Measurements from ENCODE around the gene TMCC1.
"Not testable (repeated sequence)": the region's sequence is repeated elsewhere in the genome, so short reads cannot be mapped to it uniquely, and the experiment has no call there.

The TMCC1 gene

GRCh38 chr3:129673897-129674797 lies 219.4 kb downstream of the TMCC1 start:
- no peak for DNase-seq

DNA sequence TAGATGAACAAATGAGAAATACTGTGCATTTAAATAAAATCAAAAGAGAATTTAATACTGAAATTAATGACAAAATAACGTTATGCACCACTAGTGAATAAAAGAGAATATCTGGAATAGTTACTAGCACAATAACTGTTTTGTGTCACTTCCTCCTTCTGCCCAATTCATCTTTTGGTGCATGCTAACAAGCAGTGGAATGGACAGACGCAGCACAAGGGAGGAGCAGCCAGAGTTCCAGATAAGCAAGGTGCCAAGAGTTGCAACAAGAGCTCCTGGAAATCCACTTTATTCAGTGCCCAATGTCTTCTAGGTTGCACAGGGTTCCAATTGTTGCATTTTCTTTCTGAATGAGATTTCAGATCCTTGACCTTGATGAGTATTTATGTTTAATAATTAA lies 220.5 kb downstream of the TMCC1 start:
- no peak for DNase-seq

GRCh38 chr3:129672412-129672811 lies 221.1 kb downstream of the TMCC1 start:
- no peak for DNase-seq

DNA sequence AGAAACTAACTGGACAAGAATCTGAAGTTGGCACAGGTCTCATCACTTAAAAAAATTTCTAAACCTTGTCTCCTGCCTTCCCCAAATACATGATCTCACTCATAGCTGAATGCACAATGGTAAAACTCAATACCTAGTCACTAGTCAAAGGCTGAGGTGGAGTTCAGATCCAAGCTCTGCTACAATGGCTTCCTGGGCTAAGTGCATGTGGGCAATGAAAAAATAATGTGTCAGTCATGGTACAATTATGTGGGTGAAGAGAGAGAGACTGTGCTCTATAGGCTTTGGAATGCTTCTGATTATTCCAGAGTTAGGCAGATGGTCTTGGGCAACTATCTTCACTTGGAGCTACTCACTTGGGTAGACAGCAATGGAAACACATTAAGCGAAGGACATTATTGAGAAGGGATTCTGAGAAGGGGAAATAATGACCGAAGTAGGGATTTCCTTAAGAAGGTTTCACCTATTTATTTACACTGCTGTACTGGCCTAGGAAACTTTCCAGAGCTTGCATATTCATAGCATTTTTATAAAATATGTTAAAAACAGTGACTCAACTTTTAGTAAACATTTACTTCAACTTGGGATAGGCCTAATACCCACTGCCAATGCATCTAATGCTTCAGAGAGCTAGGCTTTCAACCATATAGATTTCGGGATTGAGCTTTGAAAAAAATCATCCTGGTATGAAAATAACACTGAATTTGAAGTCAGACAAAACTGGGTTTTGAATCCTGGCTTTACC lies 228.3 kb downstream of the TMCC1 start:
- DNase-seq, result no peak

GRCh38 chr3:129663930-129664646 lies 229.4 kb downstream of the TMCC1 start:
- DNase-seq, result no peak

DNA sequence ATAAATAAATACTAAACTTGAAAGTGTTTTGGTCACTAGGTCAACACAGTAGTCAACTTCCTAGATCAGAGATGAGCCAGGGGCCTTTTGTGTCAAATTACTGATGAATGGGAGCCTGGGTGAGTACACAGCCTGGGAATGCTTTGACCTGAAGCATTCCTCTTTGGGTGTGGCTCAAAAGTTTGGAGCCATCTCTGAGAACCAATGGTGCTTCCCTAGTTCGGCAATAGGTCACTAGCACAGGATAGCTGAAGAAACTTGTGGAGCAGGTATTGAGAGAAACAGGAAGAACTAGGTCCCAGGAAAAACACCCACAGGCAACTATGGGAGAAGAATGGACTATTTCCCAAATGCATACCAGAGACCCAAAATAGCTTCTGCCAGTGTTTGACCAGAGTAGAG lies 230.5 kb downstream of the TMCC1 start:
- DNase-seq, result no peak

DNA sequence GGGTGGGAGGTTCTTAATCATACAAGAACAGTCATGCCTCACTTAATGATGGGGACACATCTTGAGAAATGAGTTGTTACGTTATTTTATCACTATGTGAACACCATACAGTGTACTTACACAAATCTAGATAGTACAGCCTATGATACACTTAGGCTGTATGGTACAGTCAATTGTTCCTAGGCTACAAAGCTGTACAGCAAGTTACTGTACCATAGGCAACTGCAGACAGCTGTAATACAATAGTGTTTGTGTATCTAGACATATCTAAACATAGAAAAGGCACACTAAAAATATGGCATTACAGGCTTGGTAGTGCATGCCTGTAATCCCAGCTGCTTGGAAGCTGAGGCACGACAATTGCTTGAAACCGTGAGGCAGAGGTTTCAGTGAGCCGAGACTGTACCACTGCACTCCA lies 231.3 kb downstream of the TMCC1 start:
- no peak for DNase-seq

GRCh38 chr3:129661766-129662165 lies 231.7 kb downstream of the TMCC1 start:
- DNase-seq, result no peak

- no peak for DNase-seq
Measured at GRCh38 chr3:129658110-129658843, 235.2 kb downstream of the TMCC1 start.

DNA sequence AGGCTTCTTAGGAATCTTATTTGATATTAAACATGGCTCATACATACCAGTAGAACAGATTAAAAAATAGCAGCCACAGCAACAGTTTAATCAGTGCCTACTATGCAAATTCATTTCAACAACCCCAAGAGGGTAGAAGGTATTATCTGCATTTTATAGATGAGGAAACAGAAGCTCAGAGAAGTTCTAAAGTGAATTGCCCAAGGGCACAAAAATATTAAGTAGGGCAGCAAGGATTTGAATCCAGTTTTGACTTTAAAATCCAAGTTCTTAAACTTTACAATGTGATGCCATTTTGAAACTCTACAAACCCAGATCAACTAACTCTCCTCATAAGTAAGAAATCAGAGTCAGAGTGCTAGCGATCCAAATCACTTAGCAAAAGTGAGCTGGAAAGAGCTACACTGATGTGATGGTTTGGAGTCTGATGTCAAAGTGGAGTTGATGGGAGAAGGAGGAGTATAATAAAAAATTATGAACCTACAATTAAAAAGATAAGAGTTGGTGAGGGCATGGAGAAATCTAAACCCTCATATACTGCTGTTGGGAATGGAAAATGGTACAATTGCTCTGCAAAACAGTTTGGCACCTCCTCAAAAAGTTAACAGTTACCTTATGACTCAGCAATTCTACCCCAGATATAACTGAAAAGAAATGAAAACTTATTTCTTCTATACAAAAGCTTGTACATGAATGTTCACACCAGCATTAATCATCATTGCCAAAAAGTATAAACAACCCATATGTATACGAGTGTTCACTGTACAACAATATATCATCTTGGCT lies 236.1 kb downstream of the TMCC1 start:
- no peak for DNase-seq

GRCh38 chr3:129656659-129657247 lies 236.8 kb downstream of the TMCC1 start:
- DNase-seq, result no peak

GRCh38 chr3:129655291-129655700 lies 238.2 kb downstream of the TMCC1 start:
- no peak for DNase-seq

- no peak for DNase-seq
Measured at GRCh38 chr3:129654131-129654530, 239.4 kb downstream of the TMCC1 start.

DNA sequence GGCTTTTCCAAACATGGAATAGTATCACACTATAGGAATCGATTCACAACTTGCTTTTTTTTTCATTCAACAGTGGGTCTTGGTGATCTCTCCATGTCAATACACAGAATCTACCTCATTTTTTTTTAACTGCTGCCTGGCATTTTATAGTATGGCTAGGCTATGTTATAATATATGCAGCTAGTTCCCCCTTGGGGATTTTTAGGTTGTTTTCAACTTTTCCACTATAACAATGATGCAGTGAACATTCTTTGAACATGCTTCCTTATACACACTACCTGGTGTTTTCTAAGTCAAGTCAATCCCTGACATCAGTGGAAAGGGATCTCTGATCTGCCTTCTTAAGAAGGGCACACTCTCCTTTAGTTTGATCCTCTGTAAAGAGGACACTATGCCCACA lies 240.5 kb downstream of the TMCC1 start:
- DNase-seq, result no peak

GRCh38 chr3:129651435-129652202 lies 241.9 kb downstream of the TMCC1 start:
- no peak for DNase-seq

- DNase-seq, result peak; percentile 75
Measured at GRCh38 chr3:129650256-129650872, 243.1 kb downstream of the TMCC1 start.

- DNase-seq, result no peak
Measured at GRCh38 chr3:129648391-129648790, 245.1 kb downstream of the TMCC1 start.

DNA sequence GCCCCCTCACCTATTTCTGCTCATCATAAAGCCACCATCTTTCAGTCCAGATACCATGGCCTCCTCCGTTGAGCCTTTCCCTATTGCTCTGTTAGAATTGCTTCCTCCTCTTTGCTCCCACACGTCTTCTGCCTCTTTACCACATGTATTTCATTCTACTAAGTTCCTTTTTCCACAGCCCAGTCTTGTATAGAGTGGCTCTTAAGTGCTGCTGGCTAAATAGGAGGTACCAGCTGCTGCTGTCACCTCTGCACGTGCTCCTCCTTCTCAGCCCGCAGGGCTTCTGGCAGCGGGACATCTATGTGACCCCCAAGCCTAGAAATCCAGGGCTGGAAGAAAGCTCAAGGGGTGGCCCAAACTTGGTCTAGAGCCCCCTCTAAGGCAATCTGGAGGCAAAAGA lies 248.2 kb downstream of the TMCC1 start:
- DNase-seq, result no peak

DNA sequence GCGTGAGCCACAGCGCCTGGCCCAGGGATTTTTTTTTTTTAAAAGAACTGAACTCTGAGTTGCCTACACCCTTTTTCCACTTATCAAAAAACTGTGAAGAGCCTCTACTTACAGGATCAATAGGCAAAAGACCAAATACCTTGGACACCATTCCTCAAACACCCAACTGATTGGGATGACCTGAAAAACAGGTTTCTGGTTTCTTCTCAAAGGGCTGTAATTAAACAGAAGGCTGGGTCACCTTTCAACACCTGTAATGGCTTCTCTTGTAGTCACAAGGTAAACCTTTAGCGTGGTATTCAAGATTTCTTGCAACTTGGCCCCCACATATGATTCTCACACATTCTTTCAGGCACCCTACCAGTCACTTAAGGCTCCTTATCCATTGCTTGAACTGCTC lies 248.7 kb downstream of the TMCC1 start:
- DNase-seq, result no peak

GRCh38 chr3:129641567-129642260 lies 251.8 kb downstream of the TMCC1 start:
- not testable (repeated sequence) for DNase-seq
